ENCODE results near the gene NUP98. TPM values are rescaled to one million over a fixed set of nuclear protein-coding genes. Genes with fewer than 3 reads are reported as not detected.

NUP98 gene
- total and polyA plus RNA-seq, 2 donors (not counting 3 experiments of a cell fraction or from before 2014, with no cell fraction given), result 92.7 to 169 TPM

DNA sequence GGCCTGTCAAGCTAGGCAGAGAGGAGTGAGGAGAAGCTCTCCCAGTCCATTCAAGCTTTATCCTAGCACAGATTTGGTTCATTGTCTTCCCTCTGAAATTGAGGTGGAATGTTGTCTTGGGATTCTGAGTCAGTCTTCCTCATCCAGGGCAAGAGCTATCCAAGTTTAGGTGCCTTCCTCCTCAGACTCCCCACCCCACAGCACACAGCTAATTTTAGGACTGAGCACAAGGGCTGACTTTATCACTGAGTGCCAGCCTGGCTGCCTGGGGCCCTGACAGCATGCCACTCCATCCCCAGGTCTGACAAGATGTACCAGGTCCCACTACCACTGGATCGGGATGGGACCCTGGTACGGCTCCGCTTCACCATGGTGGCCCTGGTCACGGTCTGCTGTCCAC lies 13.6 kb upstream of the NUP98 start:
- ChIA-PET POLR2A (no interaction called here), CTCF (interaction anchor here (1.0 to 4.4 kb wide), 4 partner anchors 13 to 262 kb away, joined by 3 to 28 read pairs (median 4); no protein-coding TSS in a partner anchor)
- Histone ChIP-seq H3K4me2 (ENCODE audit: insufficient read depth, low read length) (no peak overlapping the region), H3K4me1 (ENCODE audit: control insufficient read depth, extremely low read depth, insufficient read depth, low read length) (peaks cover 7% of the 10 kb centered on the region), H3K27me3 (ENCODE audit: control insufficient read depth in 2 of 2, insufficient read depth in 2 of 2, low read length in 2 of 2) (no peaks in the 10 kb centered on the region), H3K4me3 (replicated peaks in 1 of 3; ENCODE audit: insufficient read depth in 1 of 3, low read depth in 1 of 3, low read length in 3 of 3) (no peak overlapping the region), H3K9me1 (replicated peaks; ENCODE audit: control insufficient read depth, extremely low read depth, insufficient read depth, low read length) (no peaks in the 10 kb centered on the region), H3K9me3 (replicated peaks; ENCODE audit: control insufficient read depth, insufficient read depth, low read length) (no peaks in the 10 kb centered on the region), H3K36me3 (ENCODE audit: control insufficient read depth in 2 of 2, extremely low read depth in 1 of 2, insufficient read depth in 2 of 2, low read length in 2 of 2) (no peaks in the 10 kb centered on the region), H3K79me2 (ENCODE audit: control insufficient read depth, insufficient read depth, low read length) (no peaks in the 10 kb centered on the region), H2AFZ (ENCODE audit: low read depth, low read length) (no peak overlapping the region), H3K27ac (ENCODE audit: insufficient read depth, low read depth, low read length) (no peak overlapping the region), H3K9ac (replicated peaks; ENCODE audit: extremely low read depth, insufficient read depth, low read length) (no peak overlapping the region), H4K20me1 (replicated peaks; ENCODE audit: control insufficient read depth, extremely low read depth, insufficient read depth, low read length) (no peaks in the 10 kb centered on the region)
- FAIRE-seq (no peak), DNase-seq (ENCODE audit: low read depth, low spot score) (no peak)
- intact Hi-C loops (cut with micrococcal nuclease) (no loop called here), dilution Hi-C loops (cut with MboI; ENCODE audit: extremely low pct_ligation_motif_present, low sequenced_read_pairs) (no loop called here)
- no peak for TF ChIP-seq MYC (IDR thresholded peaks at IDR 0.05; ENCODE audit: low read depth, low read length)
- no peak for TF ChIP-seq JUN (IDR thresholded peaks at IDR 0.05; ENCODE audit: borderline replicate concordance, insufficient read depth, insufficient read length, low read depth)
- BruUV-seq (replicated peaks), result no TSS peak

DNA sequence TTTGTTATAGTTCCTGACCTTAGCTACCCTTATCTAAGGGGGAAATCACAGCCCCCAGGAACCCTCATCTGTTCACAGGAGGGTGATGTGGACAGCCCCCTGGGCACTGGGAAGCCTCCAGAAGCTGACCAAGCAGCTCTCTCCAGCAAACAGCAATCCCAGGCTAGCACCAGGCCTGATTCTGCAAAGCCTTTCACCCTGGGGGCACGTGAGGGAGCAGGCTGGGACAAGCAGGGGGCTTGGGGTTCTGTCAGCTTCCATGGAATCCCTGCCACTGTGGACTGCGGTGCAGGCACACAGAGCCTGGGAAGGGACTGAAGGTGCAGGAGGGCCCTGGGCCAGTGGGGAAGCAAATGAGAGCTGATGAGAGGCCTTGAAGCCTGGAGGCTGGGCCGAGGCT lies 13.1 kb upstream of the NUP98 start:
- ChIA-PET POLR2A (no interaction called here), CTCF (interaction anchor here (1.0 to 4.4 kb wide), 4 partner anchors 13 to 262 kb away, joined by 3 to 28 read pairs (median 4); no protein-coding TSS in a partner anchor)
- H3K79me2 ChIP-seq (ENCODE audit: control insufficient read depth, insufficient read depth, low read length), result no peaks in the 10 kb centered on the region
- H3K9ac ChIP-seq (replicated peaks; ENCODE audit: extremely low read depth, insufficient read depth, low read length), result no peak overlapping the region
- no peak overlapping the region for H2AFZ ChIP-seq (ENCODE audit: low read depth, low read length)
- dilution Hi-C loops (cut with MboI; ENCODE audit: extremely low pct_ligation_motif_present, low sequenced_read_pairs), result no loop called here
- no peak for DNase-seq (ENCODE audit: low read depth, low spot score)
- intact Hi-C loops (cut with micrococcal nuclease), result no loop called here
- no peak for FAIRE-seq
- H3K9me1 ChIP-seq (replicated peaks; ENCODE audit: control insufficient read depth, extremely low read depth, insufficient read depth, low read length), result no peaks in the 10 kb centered on the region
- H4K20me1 ChIP-seq (replicated peaks; ENCODE audit: control insufficient read depth, extremely low read depth, insufficient read depth, low read length), result no peaks in the 10 kb centered on the region
- no TSS peak for BruUV-seq (replicated peaks)
- no peaks in the 10 kb centered on the region for H3K36me3 ChIP-seq (ENCODE audit: control insufficient read depth in 2 of 2, extremely low read depth in 1 of 2, insufficient read depth in 2 of 2, low read length in 2 of 2)
- H3K4me3 ChIP-seq (replicated peaks in 1 of 3; ENCODE audit: insufficient read depth in 1 of 3, low read depth in 1 of 3, low read length in 3 of 3), result no peak overlapping the region
- no peak overlapping the region for H3K4me2 ChIP-seq (ENCODE audit: insufficient read depth, low read length)
- H3K9me3 ChIP-seq (replicated peaks; ENCODE audit: control insufficient read depth, insufficient read depth, low read length), result no peaks in the 10 kb centered on the region
- no peaks in the 10 kb centered on the region for H3K27me3 ChIP-seq (ENCODE audit: control insufficient read depth in 2 of 2, insufficient read depth in 2 of 2, low read length in 2 of 2)
- H3K4me1 ChIP-seq (ENCODE audit: control insufficient read depth, extremely low read depth, insufficient read depth, low read length), result peaks cover 7% of the 10 kb centered on the region
- TF ChIP-seq POLR2AphosphoS5 (IDR thresholded peaks at IDR 0.05; ENCODE audit: insufficient read depth, low read depth, low read length), result no peak
- TF ChIP-seq, protein P1, sequence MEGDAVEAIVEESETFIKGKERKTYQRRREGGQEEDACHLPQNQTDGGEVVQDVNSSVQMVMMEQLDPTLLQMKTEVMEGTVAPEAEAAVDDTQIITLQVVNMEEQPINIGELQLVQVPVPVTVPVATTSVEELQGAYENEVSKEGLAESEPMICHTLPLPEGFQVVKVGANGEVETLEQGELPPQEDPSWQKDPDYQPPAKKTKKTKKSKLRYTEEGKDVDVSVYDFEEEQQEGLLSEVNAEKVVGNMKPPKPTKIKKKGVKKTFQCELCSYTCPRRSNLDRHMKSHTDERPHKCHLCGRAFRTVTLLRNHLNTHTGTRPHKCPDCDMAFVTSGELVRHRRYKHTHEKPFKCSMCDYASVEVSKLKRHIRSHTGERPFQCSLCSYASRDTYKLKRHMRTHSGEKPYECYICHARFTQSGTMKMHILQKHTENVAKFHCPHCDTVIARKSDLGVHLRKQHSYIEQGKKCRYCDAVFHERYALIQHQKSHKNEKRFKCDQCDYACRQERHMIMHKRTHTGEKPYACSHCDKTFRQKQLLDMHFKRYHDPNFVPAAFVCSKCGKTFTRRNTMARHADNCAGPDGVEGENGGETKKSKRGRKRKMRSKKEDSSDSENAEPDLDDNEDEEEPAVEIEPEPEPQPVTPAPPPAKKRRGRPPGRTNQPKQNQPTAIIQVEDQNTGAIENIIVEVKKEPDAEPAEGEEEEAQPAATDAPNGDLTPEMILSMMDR (IDR thresholded peaks at IDR 0.05; ENCODE audit: extremely low read depth in 1 of 2, insufficient read depth in 1 of 2, low read depth in 1 of 2, low read length in 2 of 2), result no peak
- no peak for TF ChIP-seq JUN (IDR thresholded peaks at IDR 0.05; ENCODE audit: borderline replicate concordance, insufficient read depth, insufficient read length, low read depth)
- TF ChIP-seq MYC (IDR thresholded peaks at IDR 0.05; ENCODE audit: low read depth, low read length), result no peak
- TF ChIP-seq, protein P2, sequence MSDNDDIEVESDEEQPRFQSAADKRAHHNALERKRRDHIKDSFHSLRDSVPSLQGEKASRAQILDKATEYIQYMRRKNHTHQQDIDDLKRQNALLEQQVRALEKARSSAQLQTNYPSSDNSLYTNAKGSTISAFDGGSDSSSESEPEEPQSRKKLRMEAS (IDR thresholded peaks at IDR 0.05; ENCODE audit: insufficient read depth, insufficient read length), result no peak
- TF ChIP-seq FOS (IDR thresholded peaks at IDR 0.05; ENCODE audit: borderline replicate concordance, insufficient read depth, low read length), result no peak
- no peak for TF ChIP-seq POLR2A (IDR thresholded peaks at IDR 0.05; ENCODE audit: low read depth, low read length)
- no peak for TF ChIP-seq GATA2 (IDR thresholded peaks at IDR 0.05; ENCODE audit: insufficient read depth, insufficient read length, low read depth, low read length)
- no peak for TF ChIP-seq EZH2 (IDR thresholded peaks at IDR 0.05; ENCODE audit: borderline replicate concordance, low read depth, low read length, severe bottlenecking)
- H3K27ac ChIP-seq (ENCODE audit: insufficient read depth, low read depth, low read length), result no peak overlapping the region

Measured in endothelial cell of umbilical vein (primary cell).